ENCODE data around the gene LIN7B. TPM values are rescaled to one million over a fixed set of nuclear protein-coding genes. Genes with fewer than 3 reads are reported as not detected.

Gene LIN7B
- total and polyA plus RNA-seq, 2 of the 13 experiments (the other 11 are each of a cell fraction or from before 2014, with no cell fraction given): 5.3 to 7.6 TPM

- intact Hi-C loops (cut with micrococcal nuclease; ENCODE audit: unreplicated experiment): no loop called here
- Histone ChIP-seq H3K36me3 (replicated peaks in 1 of 2; ENCODE audit: control insufficient read depth in 1 of 2, insufficient read depth in 2 of 2, low read length in 2 of 2) (peaks cover 3 to 5% of the 10 kb centered on the region in 2 experiments; a peak in 2 of 5 replicates), H4K20me1 (ENCODE audit: insufficient read depth, low read length) (no peaks in the 10 kb centered on the region), H3K27me3 (ENCODE audit: control insufficient read depth in 1 of 2, insufficient read depth in 2 of 2, low read length in 2 of 2) (no peaks in the 10 kb centered on the region), H3K4me3 (replicated peaks in 1 of 3; ENCODE audit: insufficient read depth in 1 of 3, low read depth in 2 of 3, low read length in 3 of 3) (no peak overlapping the region), H2AFZ (ENCODE audit: low read length) (no peak overlapping the region), H3K79me2 (ENCODE audit: insufficient read depth, low read length) (no peaks in the 10 kb centered on the region), H3K9me3 (ENCODE audit: low read length) (no peaks in the 10 kb centered on the region), H3K27ac (ENCODE audit: extremely low read length, insufficient read depth, low read length) (no peak overlapping the region), H3K4me1 (ENCODE audit: insufficient read depth, low read length) (no peaks in the 10 kb centered on the region), H3K9ac (ENCODE audit: insufficient read depth, low read depth, low read length) (no peak overlapping the region), H3K4me2 (ENCODE audit: low read depth, low read length) (no peak overlapping the region)
- 100% methylated on average over 5 of the region's 10 CpGs for WGBS (ENCODE audit: low lambda C conversion rate)
- ATAC-seq (no peak), DNase-seq (ENCODE audit: low spot score) (no peak), FAIRE-seq (no peak)
- ChIA-PET CTCF (ENCODE audit: low intra/inter-chr PET ratio, low total read pairs) (no interaction called here), POLR2A (no interaction called here)
- no TSS peak for BruUV-seq (replicated peaks)
- in situ Hi-C loops (cut with HindIII; ENCODE audit: extremely low pct_ligation_motif_present, low pct_unique_long_range_greater_than_20kb): no loop called here
- TF ChIP-seq MIXL1 (CRISPR knock-in tag; IDR thresholded peaks at IDR 0.05) (no peak), ZBTB25 (CRISPR knock-in tag; IDR thresholded peaks at IDR 0.05) (no peak), MED8 (CRISPR knock-in tag; IDR thresholded peaks at IDR 0.05; ENCODE audit: insufficient replicate concordance) (no peak), TCF7 (IDR thresholded peaks at IDR 0.05; ENCODE audit: low read depth) (no peak), SRSF9 (IDR thresholded peaks at IDR 0.05; ENCODE audit: borderline replicate concordance, insufficient read depth, low read depth, low read length, poor library complexity, severe bottlenecking) (no peak), TFDP2 (CRISPR knock-in tag; IDR thresholded peaks at IDR 0.05) (no peak), PAWR (CRISPR knock-in tag; IDR thresholded peaks at IDR 0.05; ENCODE audit: borderline replicate concordance) (no peak), KAT2B (IDR thresholded peaks at IDR 0.05; ENCODE audit: borderline replicate concordance, low read depth, low read length) (no peak), DMAP1 (CRISPR knock-in tag; IDR thresholded peaks at IDR 0.05) (no peak), ZNF691 (CRISPR knock-in tag; IDR thresholded peaks at IDR 0.05; ENCODE audit: borderline replicate concordance, low read depth) (no peak), ZBTB40 (IDR thresholded peaks at IDR 0.05) (no peak), ZBTB40 (CRISPR knock-in tag; IDR thresholded peaks at IDR 0.05) (no peak), ZNF431 (CRISPR knock-in tag; IDR thresholded peaks at IDR 0.05; ENCODE audit: borderline replicate concordance, low read depth) (no peak), TEAD2 (CRISPR knock-in tag; IDR thresholded peaks at IDR 0.05) (no peak)
These were observed 22.6 kb downstream of the LIN7B start for GRCh38 chr19:49136771-49137171.

Data from HepG2 (cell line).